DND-41 (cell line): ENCODE results near the gene PRSS37.

Source experiments
- CTCF ChIP-seq: IDR thresholded peaks from 2 replicates; pipeline ENCODE4 v1.5.1; 2012; ENCODE audit warnings: borderline replicate concordance, low read length, moderate library complexity, mild to moderate bottlenecking; ENCODE audit not compliant: poor library complexity, severe bottlenecking; ENCODE audit errors: extremely low read depth
- EZH2 ChIP-seq: IDR thresholded peaks from 3 replicates; pipeline ENCODE4 v1.6.1; 2012; ENCODE audit warnings: borderline replicate concordance, low read depth, mild to moderate bottlenecking, moderate library complexity, low read length, inconsistent platforms; ENCODE audit not compliant: severe bottlenecking

DNA sequence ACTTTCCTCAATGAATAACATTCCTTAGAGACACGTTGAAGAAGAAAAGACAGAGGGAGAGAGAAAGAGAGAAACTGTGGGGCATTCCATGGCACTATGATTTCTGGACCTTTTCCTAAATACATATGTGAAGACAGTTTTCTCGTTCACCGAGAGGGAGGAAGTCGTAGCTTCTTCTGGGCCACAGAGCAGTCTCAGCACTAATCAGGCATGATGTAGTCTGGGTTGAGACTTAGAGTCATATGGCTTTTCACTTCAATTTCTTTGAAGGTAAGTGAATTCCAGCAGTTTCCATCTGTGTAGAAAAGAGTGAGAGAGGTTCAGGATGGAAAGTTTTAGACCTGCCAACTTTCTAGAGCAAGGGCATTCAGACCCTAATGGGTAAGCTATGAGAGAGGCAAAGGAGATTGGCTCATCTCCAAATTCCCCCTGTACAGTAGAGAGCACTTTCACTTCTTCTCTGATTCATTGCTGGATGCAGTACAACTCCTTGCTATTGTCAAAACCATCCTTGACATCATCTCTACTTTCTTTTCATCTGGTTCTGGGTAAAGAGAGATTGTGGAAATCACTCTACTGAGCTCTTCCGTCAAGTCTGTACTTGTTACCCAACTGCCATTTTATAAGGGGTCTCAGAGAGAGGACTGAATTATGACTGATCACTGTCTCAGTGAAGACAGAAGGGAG lies 43.4 kb upstream of the PRSS37 start:
- TF ChIP-seq CTCF (no peak), EZH2 (no peak)
